Gastrocnemius medialis (tissue), 4 donors: Measurements from ENCODE around the gene CYB561A3. TPM values are rescaled to one million over a fixed set of nuclear protein-coding genes. Genes with fewer than 3 reads are reported as not detected.
A peak's percentile ranks its signal among the peaks of the same experiment; 100 is the strongest.

Experiments
- ATAC-seq, 2 donors: fragments of 150-250 bp; one replicate each; pipeline ENCODE4 v1.9.1; 2016
- DNase-seq, 2 donors: peaks; one replicate each; pipeline ENCODE4 v3.0.0-alpha.2; 2019
- H3K27ac ChIP-seq, 4 donors: fragments of 200-600 bp; sonication (generic); 1 replicate in 1 of 4; 2 replicates in 3 of 4; pipeline ENCODE4 v1.5.1; 2016 to 2018; ENCODE audit warnings: mild to moderate bottlenecking in 2 of 4, moderate library complexity in 1 of 4
- H3K27me3 ChIP-seq, 3 donors: fragments of 200-600 bp; sonication (generic) in 2 of 3; 1 replicate in 1 of 3; 2 replicates in 2 of 3; pipeline versions ENCODE4 v1.5.1 to v1.6.0; 2016 to 2019; ENCODE audit warnings: mild to moderate bottlenecking in 1 of 3, moderate library complexity in 1 of 3
- H3K36me3 ChIP-seq, 2 donors: fragments of 200-600 bp; sonication (generic) in 1 of 2; one replicate each; pipeline ENCODE4 v1.5.1; 2017 to 2018
- H3K4me1 ChIP-seq, 2 donors: fragments of 200-600 bp; sonication (generic) in 1 of 2; one replicate each; pipeline ENCODE4 v1.5.1; 2016 to 2017; ENCODE audit warnings: mild to moderate bottlenecking in 2 of 2
- H3K4me3 ChIP-seq, 4 donors: fragments of 200-600 bp; sonication (generic) in 3 of 4; 1 replicate in 1 of 4; 2 replicates in 3 of 4; pipeline ENCODE4 v1.5.1; 2016 to 2019; ENCODE audit warnings: mild to moderate bottlenecking in 2 of 4
- H3K9me3 ChIP-seq, 3 donors: fragments of 200-600 bp; sonication (generic) in 2 of 3; 1 replicate in 1 of 3; 2 replicates in 2 of 3; pipeline ENCODE4 v1.5.1; 2016 to 2019
- CTCF ChIP-seq, 5 experiments: fragments of 450-650 bp in 3 of 5; fragments of 200-600 bp in 2 of 5; sonication (generic) in 2 of 5; IDR thresholded peaks in 4 of 5; conservative IDR thresholded peaks in 1 of 5; 1 replicate in 4 of 5; 2 replicates in 1 of 5; pipeline ENCODE4 v1.5.1; 2016 to 2019; ENCODE audit warnings: antibody characterized with exemption in 5 of 5, mild to moderate bottlenecking in 3 of 5, moderate library complexity in 3 of 5
- POLR2A ChIP-seq, 2 donors: fragments of 450-650 bp; IDR thresholded peaks; one replicate each; pipeline ENCODE4 v1.6.1; 2017; ENCODE audit warnings: antibody characterized with exemption in 2 of 2, mild to moderate bottlenecking in 2 of 2, moderate library complexity in 2 of 2
- in situ Hi-C, 4 donors: fragments of 200-750 bp; cut with MboI; loops; one replicate each; pipeline versions ENCODE4 v1.15.0 to v1.8.0; 2017; ENCODE audit warnings: low sequenced_read_pairs in 4 of 4
- intact Hi-C: fragments of 100-400 bp; cut with DNase I; formaldehyde crosslinking; loops from one replicate; pipeline ENCODE4 v1.15.1; 2023; ENCODE audit warnings: low total_unique reads
- total RNA-seq, 4 donors: library from RNA; depleted of rRNA; stranded (reverse); fragments of >200 nt; gene quantifications; one replicate each; pipeline versions ENCODE4 v1.1.0 to v1.2.3, GENCODE V29; 2016

The CYB561A3 gene
- total RNA-seq, 4 donors from 2014 or later, result 23.7 to 56.6 (median 26.4) TPM

DNA sequence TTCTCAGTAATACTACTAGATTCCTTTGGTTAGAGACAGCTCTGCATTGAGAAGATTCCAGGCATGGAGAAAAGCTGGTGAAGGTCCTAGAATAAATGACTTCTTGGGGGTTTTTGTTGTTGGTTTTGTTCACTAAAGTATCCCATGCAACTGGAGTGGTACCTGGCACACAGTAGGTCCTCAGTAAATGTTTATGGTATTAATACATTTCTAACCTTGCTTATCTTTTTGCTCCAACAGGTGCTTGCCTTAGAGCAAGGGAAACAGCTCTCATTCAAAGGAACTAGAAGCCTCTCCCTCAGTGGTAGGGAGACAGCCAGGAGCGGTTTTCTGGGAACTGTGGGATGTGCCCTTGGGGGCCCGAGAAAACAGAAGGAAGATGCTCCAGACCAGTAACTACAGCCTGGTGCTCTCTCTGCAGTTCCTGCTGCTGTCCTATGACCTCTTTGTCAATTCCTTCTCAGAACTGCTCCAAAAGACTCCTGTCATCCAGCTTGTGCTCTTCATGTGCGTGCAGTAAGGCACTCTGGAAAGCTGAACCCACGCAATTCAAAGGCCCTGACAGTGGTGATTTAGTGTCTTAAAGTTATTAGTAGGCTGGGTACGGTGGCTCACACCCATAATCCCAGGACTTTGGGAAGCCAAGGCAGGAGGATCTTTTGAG is 2.5 kb upstream of the CYB561A3 start:
- H3K27me3 ChIP-seq, result no peaks in the 10 kb centered on the region
- no peak for TF ChIP-seq CTCF (IDR thresholded peaks at IDR 0.05 in 4 of 5, conservative IDR thresholded peaks at IDR 0.05 in 1 of 5)
- no peak for TF ChIP-seq POLR2A (IDR thresholded peaks at IDR 0.05)
- DNase-seq (no peak), ATAC-seq (no peak)
- in situ Hi-C loops, result no loop called here
- peaks cover 24 to 29% of the 10 kb centered on the region in 2 donors for H3K4me1 ChIP-seq
- peak overlapping the region in 1 of 4 donors; percentile 99 for H3K27ac ChIP-seq
- no peak overlapping the region for H3K4me3 ChIP-seq
- intact Hi-C loops, result no loop called here
- no peaks in the 10 kb centered on the region for H3K9me3 ChIP-seq
- H3K36me3 ChIP-seq, result peaks cover 0 to 51% of the 10 kb centered on the region in 2 donors

- H3K4me1 ChIP-seq, result peaks cover 24 to 29% of the 10 kb centered on the region in 2 donors
- intact Hi-C loops, result loop anchor here (1.0 kb wide), 1 partner anchor 16 kb away; no protein-coding TSS in a partner anchor
- H3K9me3 ChIP-seq, result no peaks in the 10 kb centered on the region
- no peaks in the 10 kb centered on the region for H3K27me3 ChIP-seq
- ATAC-seq, result peak; percentile 12 to 23
- peak; percentile 8 to 36 for DNase-seq
- peak overlapping the region; percentile 98 to 100 (median 100) for H3K27ac ChIP-seq
- in situ Hi-C loops, result no loop called here
- H3K36me3 ChIP-seq, result peaks cover 0 to 36% of the 10 kb centered on the region in 2 donors
- H3K4me3 ChIP-seq, result peak overlapping the region; percentile 88 to 99 (median 94)
- TF ChIP-seq CTCF (IDR thresholded peaks at IDR 0.05 in 4 of 5, conservative IDR thresholded peaks at IDR 0.05 in 1 of 5) (no peak), POLR2A (IDR thresholded peaks at IDR 0.05) (no peak)
Measured at GRCh38 chr11:61362542-61362875, 827 bp upstream of the CYB561A3 start.

GRCh38 chr11:61361237-61361740 is 393 bp downstream of the CYB561A3 start:
- intact Hi-C loops (loop anchor here (1.0 to 2.0 kb wide), 2 partner anchors 28 to 68 kb away; partner anchors contain the start of genes CPSF7, DDB1 and TKFC), in situ Hi-C loops (no loop called here)
- peak; percentile 3 to 25 for ATAC-seq

DNA sequence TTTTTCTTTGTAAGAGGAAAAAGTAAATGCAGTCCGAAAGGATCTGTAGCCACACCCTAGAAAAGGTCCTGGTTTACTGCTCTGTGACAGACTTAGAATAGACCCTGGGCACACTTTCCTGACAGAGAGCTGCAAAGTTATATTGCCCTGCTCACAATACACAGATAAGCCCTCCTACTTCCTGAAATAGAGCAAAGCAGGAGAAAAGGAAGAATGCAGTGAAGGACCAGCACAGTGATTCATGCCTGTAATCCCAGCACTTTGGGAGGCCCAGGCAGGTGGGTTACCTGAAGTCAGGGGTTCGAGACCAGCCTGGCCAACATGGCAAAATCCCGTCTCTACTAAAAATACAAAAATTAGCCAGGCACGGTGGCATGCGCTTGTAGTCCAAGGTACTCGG is 2.2 kb downstream of the CYB561A3 start:
- ATAC-seq (no peak), DNase-seq (no peak)
- peak overlapping the region; percentile 81 to 100 (median 99) for H3K27ac ChIP-seq
- H3K36me3 ChIP-seq, result peaks cover 0 to 6% of the 10 kb centered on the region in 2 donors
- in situ Hi-C loops, result no loop called here
- peaks cover 24 to 29% of the 10 kb centered on the region in 2 donors for H3K4me1 ChIP-seq
- no peaks in the 10 kb centered on the region for H3K9me3 ChIP-seq
- no peak overlapping the region for H3K4me3 ChIP-seq
- intact Hi-C loops, result no loop called here
- H3K27me3 ChIP-seq, result no peaks in the 10 kb centered on the region
- TF ChIP-seq POLR2A (IDR thresholded peaks at IDR 0.05), result no peak
- TF ChIP-seq CTCF (IDR thresholded peaks at IDR 0.05 in 4 of 5, conservative IDR thresholded peaks at IDR 0.05 in 1 of 5), result no peak

More at GRCh38 chr11:61361237-61361740, 393 bp downstream of the CYB561A3 start:
- peak overlapping the region; percentile 98 to 100 (median 100) for H3K27ac ChIP-seq
- H3K36me3 ChIP-seq, result peaks cover 0 to 24% of the 10 kb centered on the region in 2 donors
- no peak for TF ChIP-seq POLR2A (IDR thresholded peaks at IDR 0.05)
- TF ChIP-seq CTCF (IDR thresholded peaks at IDR 0.05 in 4 of 5, conservative IDR thresholded peaks at IDR 0.05 in 1 of 5), result no peak
- no peak for DNase-seq
- H3K4me1 ChIP-seq, result peaks cover 24 to 29% of the 10 kb centered on the region in 2 donors
- H3K4me3 ChIP-seq, result peak overlapping the region; percentile 88 to 99 (median 94)
- H3K9me3 ChIP-seq, result no peaks in the 10 kb centered on the region
- H3K27me3 ChIP-seq, result no peaks in the 10 kb centered on the region
